B cell (primary cell): ENCODE results near the gene TNKS1BP1. TPM values are rescaled to one million over a fixed set of nuclear protein-coding genes. Genes with fewer than 3 reads are reported as not detected.

Experiments
- ATAC-seq: fragments of 200-7000 bp; cut with Tn5 transposase; one replicate; pipeline ENCODE4 v1.10.0; 2021; ENCODE audit warnings: low read depth, mild to moderate bottlenecking, moderate number of reproducible peaks, moderate library complexity
- CTCF ChIA-PET: fragments of 350-600 bp; sonication (Branson Sonifier 250); formaldehyde crosslinking; loops from one replicate; lab custom pipeline; 2021; ENCODE audit warnings: antibody characterized with exemption, inconsistent platforms; lab: Charles Lee
- POLR2A ChIA-PET: fragments of 350-600 bp; sonication (Branson Sonifier 250); formaldehyde crosslinking; loops from one replicate; lab custom pipeline; 2021; ENCODE audit warnings: antibody characterized with exemption; lab: Charles Lee
- DNase-seq: peaks from one replicate; pipeline ENCODE4 v3.0.0; 2013
- H2AFZ ChIP-seq: 2 replicates; pipeline ENCODE4 v1.6.1; 2012; ENCODE audit warnings: mild to moderate bottlenecking, low read depth, low read length; ENCODE audit not compliant: insufficient read depth, poor library complexity, severe bottlenecking
- H3K27ac ChIP-seq, 2 donors: 1 replicate in 1 of 2; 2 replicates in 1 of 2; pipeline ENCODE4 v1.5.1; 2012 to 2013; ENCODE audit warnings: low read length in 2 of 2, mild to moderate bottlenecking in 2 of 2, moderate library complexity in 1 of 2
- H3K27me3 ChIP-seq, 4 experiments: fragments of 200-600 bp in 1 of 4; sonication (generic) in 1 of 4; replicated peaks in 1 of 4; 1 replicate in 2 of 4; 2 replicates in 2 of 4; pipeline versions ENCODE4 v1.6.1 to v1.7.0; 2013 to 2016; ENCODE audit warnings: low read length in 3 of 4, mild to moderate bottlenecking in 2 of 4, mixed read lengths in 1 of 4, moderate library complexity in 1 of 4; ENCODE audit not compliant: insufficient read depth in 4 of 4, control insufficient read depth in 3 of 4; ENCODE audit errors: control extremely low read depth in 1 of 4
- H3K36me3 ChIP-seq, 2 experiments: replicated peaks in 1 of 2; 1 replicate in 1 of 2; 2 replicates in 1 of 2; pipeline versions ENCODE4 v1.6.1 to v1.7.1; 2013; ENCODE audit warnings: low read length in 1 of 2; ENCODE audit not compliant: insufficient read depth in 2 of 2, control insufficient read depth in 1 of 2; ENCODE audit errors: control extremely low read depth in 1 of 2, extremely low read depth in 1 of 2
- H3K4me1 ChIP-seq, 2 donors: fragments of 200-600 bp in 1 of 2; sonication (generic) in 1 of 2; 1 replicate in 1 of 2; 2 replicates in 1 of 2; pipeline versions ENCODE4 v1.5.1 to v1.6.1; 2013 to 2017; ENCODE audit warnings: low read length in 2 of 2; ENCODE audit not compliant: control insufficient read depth in 2 of 2, insufficient read depth in 2 of 2
- H3K4me2 ChIP-seq: replicated peaks from 2 replicates; pipeline ENCODE3; 2012; ENCODE audit warnings: mild to moderate bottlenecking, low read depth, low read length; ENCODE audit not compliant: poor library complexity, severe bottlenecking
- H3K4me3 ChIP-seq, 5 experiments: fragments of 200-600 bp in 1 of 5; sonication (generic) in 1 of 5; 1 replicate in 3 of 5; 2 replicates in 2 of 5; pipeline versions ENCODE4 v1.5.1 to v1.7.0; 2011 to 2016; ENCODE audit warnings: low read length in 4 of 5, mild to moderate bottlenecking in 4 of 5, low read depth in 2 of 5, control low read depth in 1 of 5, moderate library complexity in 1 of 5; ENCODE audit not compliant: insufficient read depth in 1 of 5; ENCODE audit errors: control extremely low read depth in 1 of 5, extremely low read depth in 1 of 5
- H3K79me2 ChIP-seq: fragments of 200-600 bp; sonication (generic); one replicate; pipeline ENCODE4 v1.6.0; 2016; ENCODE audit warnings: low read length; ENCODE audit not compliant: control insufficient read depth, insufficient read depth
- H3K9ac ChIP-seq: fragments of 200-600 bp; sonication (generic); 2 replicates; pipeline ENCODE4 v1.6.1; 2017; ENCODE audit warnings: mild to moderate bottlenecking, low read length, moderate library complexity
- H3K9me3 ChIP-seq, 3 donors: one replicate each; pipeline versions ENCODE4 v1.6.1 to v1.7.1; 2013; ENCODE audit warnings: low read length in 2 of 3; ENCODE audit not compliant: control insufficient read depth in 2 of 3, insufficient read depth in 1 of 3; ENCODE audit errors: control extremely low read depth in 1 of 3
- H4K20me1 ChIP-seq: 2 replicates; pipeline ENCODE4 v1.6.0; 2012; ENCODE audit warnings: mild to moderate bottlenecking, low read length; ENCODE audit not compliant: insufficient read depth, control insufficient read depth, poor library complexity, severe bottlenecking
- H3K27ac Mint-ChIP-seq: one replicate; pipeline ENCODE4 v1.8.0; 2021; ENCODE audit warnings: mixed read lengths
- H3K27me3 Mint-ChIP-seq: one replicate; pipeline ENCODE4 v1.8.0; 2021; ENCODE audit warnings: mixed read lengths
- H3K4me1 Mint-ChIP-seq: one replicate; pipeline ENCODE4 v1.8.0; 2021; ENCODE audit warnings: mixed read lengths
- H3K4me3 Mint-ChIP-seq: one replicate; pipeline ENCODE4 v1.8.0; 2021; ENCODE audit warnings: mixed read lengths
- H3K9me3 Mint-ChIP-seq: one replicate; pipeline ENCODE4 v1.8.0; 2022; ENCODE audit warnings: mixed read lengths; ENCODE audit not compliant: insufficient read depth
- CTCF ChIP-seq: fragments of 200-600 bp; IDR thresholded peaks from one replicate; pipeline ENCODE4 v1.8.0; 2022; ENCODE audit warnings: antibody characterized with exemption, mild to moderate bottlenecking
- EZH2 ChIP-seq: IDR thresholded peaks from 2 replicates; pipeline ENCODE4 v1.6.1; 2012; ENCODE audit warnings: borderline replicate concordance, low read depth, mild to moderate bottlenecking, moderate library complexity, low read length; ENCODE audit not compliant: insufficient read depth, poor library complexity, severe bottlenecking
- WGBS: methylation state at CpG from one replicate; pipeline ENCODE4 v1.1.5; 2013; ENCODE audit warnings: missing lambda C conversion rate; ENCODE audit not compliant: insufficient coverage; 5-methylcytosine and 5-hydroxymethylcytosine counted together
- intact Hi-C: fragments of 100-400 bp; cut with micrococcal nuclease; formaldehyde crosslinking; loops from one replicate; pipeline ENCODE4 v1.10.0; 2022
- polyA plus RNA-seq: library from polyadenylated mRNA; depleted of rRNA; stranded (reverse); fragments of >200 nt; gene quantifications from 2 replicates; pipeline ENCODE4 v1.2.3, GENCODE V29; 2012
- total RNA-seq, 2 donors: library from RNA; stranded (reverse); fragments of 120-200 nt in 1 of 2; gene quantifications; 1 replicate in 1 of 2; 2 replicates in 1 of 2; pipeline versions ENCODE4 v1.2.3 to v1.2.4, GENCODE V29; 2013 to 2022

TNKS1BP1 gene
- total and polyA plus RNA-seq, 2 donors (not counting 1 experiment from before 2014, with no cell fraction given) = 2.2 to 12.2 TPM

DNA sequence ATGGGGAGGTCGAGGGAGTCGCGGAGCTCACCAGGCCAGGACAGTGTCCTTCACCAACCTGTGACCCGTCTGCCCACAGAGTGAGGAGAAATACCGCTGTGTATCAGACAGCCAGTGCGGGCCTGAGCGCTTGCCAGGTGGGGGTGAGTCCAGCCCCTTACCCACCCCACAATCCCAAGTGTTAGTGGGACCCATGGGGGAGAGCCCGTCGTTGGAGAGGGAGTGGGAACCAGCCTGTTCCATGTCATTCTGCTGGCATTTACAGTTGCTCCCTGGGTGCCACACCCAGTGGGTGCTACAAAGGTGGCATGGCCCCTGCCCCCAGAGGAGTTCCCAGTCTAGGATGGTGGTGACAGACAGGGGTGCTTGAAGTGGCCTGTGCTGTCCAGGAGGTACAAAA lies 22.6 kb upstream of the TNKS1BP1 start:
- Histone ChIP-seq H4K20me1 (no peaks in the 10 kb centered on the region), H3K9me3 (peaks cover 0 to 6% (median 0%) of the 10 kb centered on the region in 3 donors), H3K27me3 (peaks cover 0 to 6% (median 0%) of the 10 kb centered on the region in 4 experiments), H3K4me2 (no peak overlapping the region), H2AFZ (no peak overlapping the region), H3K27ac (no peak overlapping the region), H3K4me3 (no peak overlapping the region), H3K36me3 (no peaks in the 10 kb centered on the region), H3K4me1 (peaks cover 0 to 6% of the 10 kb centered on the region in 2 donors), H3K79me2 (no peaks in the 10 kb centered on the region), H3K9ac (no peak overlapping the region)
- Mint-ChIP-seq H3K4me1 (peaks cover 6% of the 10 kb centered on the region), H3K4me3 (no peak overlapping the region), H3K27me3 (peaks cover 10% of the 10 kb centered on the region), H3K27ac (no peak overlapping the region), H3K9me3 (no peaks in the 10 kb centered on the region)
- intact Hi-C loops = loop anchor here (5.0 kb wide), 2 partner anchors 455 to 1790 kb away; no protein-coding TSS in a partner anchor
- POLR2A ChIA-PET = interaction anchor here (0.5 kb wide), 1 partner anchor 310 kb away, joined by 3 read pairs; no protein-coding TSS in a partner anchor
- ATAC-seq (no peak), DNase-seq (no peak)
- TF ChIP-seq CTCF (no peak), EZH2 (no peak)
- WGBS = 92% methylated on average over 4 of the region's 9 CpGs
- CTCF ChIA-PET = interaction anchor here (0.5 to 6.8 kb wide), 7 partner anchors 8 to 294 kb away, joined by 3 to 94 read pairs (median 4); partner anchors contain the start of gene SSRP1

DNA sequence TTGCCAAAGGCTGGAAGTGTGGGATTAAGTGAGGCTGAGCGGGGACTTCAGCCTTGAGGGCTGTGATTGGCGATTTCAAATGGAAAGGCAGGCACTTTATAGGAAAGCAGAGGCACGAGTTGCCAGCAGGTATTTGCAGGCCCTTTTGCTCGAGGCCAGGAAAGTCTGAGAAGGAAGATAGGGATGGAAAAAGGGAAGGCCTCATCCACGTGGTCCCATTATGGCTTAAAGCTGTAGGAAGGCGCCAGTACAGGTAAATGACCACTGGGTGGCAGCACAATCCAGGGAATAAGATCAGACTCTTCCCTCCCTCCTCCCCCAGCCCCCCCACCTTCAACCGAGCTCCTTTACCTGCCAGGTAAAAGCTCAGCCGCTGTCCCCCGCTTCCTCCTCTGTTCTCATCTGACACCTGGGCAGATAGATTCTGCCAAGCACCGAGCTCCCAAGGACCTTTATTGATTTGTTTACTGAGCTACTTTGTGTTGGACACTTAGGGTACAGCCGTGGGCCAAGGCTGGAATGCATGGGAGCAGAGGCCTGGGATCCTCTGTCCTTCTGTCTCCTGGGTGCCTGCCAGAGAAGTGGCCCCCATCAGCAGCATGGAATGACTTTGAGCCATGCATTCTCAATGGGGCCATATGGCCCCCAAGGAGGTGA lies 20.9 kb upstream of the TNKS1BP1 start:
- CTCF ChIA-PET = interaction anchor here (0.8 to 6.8 kb wide), 25 partner anchors 10 to 1223 kb away, joined by 3 to 94 read pairs (median 4); partner anchors contain the start of genes SSRP1 and TNKS1BP1
- H3K4me2 ChIP-seq = peak overlapping the region; percentile 5
- POLR2A ChIA-PET = interaction anchor here (0.5 to 0.7 kb wide), 2 partner anchors 11 to 296 kb away, joined by 3 read pairs; no protein-coding TSS in a partner anchor
- no peak overlapping the region for H3K9ac ChIP-seq
- H3K27me3 Mint-ChIP-seq = peaks cover 8% of the 10 kb centered on the region
- H3K9me3 Mint-ChIP-seq = no peaks in the 10 kb centered on the region
- H2AFZ ChIP-seq = peak overlapping the region; percentile 35
- DNase-seq = peak; percentile 78
- no peaks in the 10 kb centered on the region for H3K9me3 ChIP-seq
- TF ChIP-seq EZH2 (no peak), CTCF (peak; percentile 82)
- no peak overlapping the region for H3K4me3 ChIP-seq
- H3K79me2 ChIP-seq = no peaks in the 10 kb centered on the region
- no peaks in the 10 kb centered on the region for H3K27me3 ChIP-seq
- no peak overlapping the region for H3K4me3 Mint-ChIP-seq
- H4K20me1 ChIP-seq = no peaks in the 10 kb centered on the region
- H3K27ac ChIP-seq = no peak overlapping the region
- no peak overlapping the region for H3K27ac Mint-ChIP-seq
- 32% methylated on average over 8 of the region's 11 CpGs for WGBS
- H3K36me3 ChIP-seq = no peaks in the 10 kb centered on the region
- peaks cover 0 to 6% of the 10 kb centered on the region in 2 donors for H3K4me1 ChIP-seq
- intact Hi-C loops = loop anchor here (1.0 to 5.0 kb wide), 6 partner anchors 10 to 1792 kb away; partner anchors contain the start of gene SSRP1
- peak; percentile 82 for ATAC-seq
- peaks cover 6% of the 10 kb centered on the region for H3K4me1 Mint-ChIP-seq
